ENCODE measurements around the gene RPH3AL. TPM values are rescaled to one million over a fixed set of nuclear protein-coding genes. Genes with fewer than 3 reads are reported as not detected.

Gene RPH3AL
- total RNA-seq = 10 to 100 TPM in 2 of 4 donors, 1 to 10 TPM in 2; 6.3 to 14.4 (median 10.8) TPM

- H3K27ac ChIP-seq = peak within 1 kb of the TSS; percentile 80 to 86 (median 82)
- ATAC-seq (no peak), DNase-seq (peak; percentile 18 to 53)
- peak in 1 of 2 donors; percentile 32 for TF ChIP-seq POLR2A (IDR thresholded peaks at IDR 0.05)
- TF ChIP-seq CTCF (IDR thresholded peaks at IDR 0.05 in 4 of 5, conservative IDR thresholded peaks at IDR 0.05 in 1 of 5) = no peak
- in situ Hi-C loops (cut with MboI; ENCODE audit: low sequenced_read_pairs in 4 of 4) (no loop called here), intact Hi-C loops (cut with DNase I; ENCODE audit: low total_unique reads) (no loop called here)
- no peaks in the 10 kb centered on the region for H3K27me3 ChIP-seq
- H3K4me3 ChIP-seq = peak within 1 kb of the TSS in 2 of 4 donors; percentile 23 to 25
- H3K4me1 ChIP-seq = peaks cover 31 to 35% of the 10 kb centered on the region in 2 donors
- no peaks in the 10 kb centered on the region for H3K36me3 ChIP-seq
- H3K9me3 ChIP-seq = no peaks in the 10 kb centered on the region
Measured at GRCh38 chr17:352421-353212, at the start of gene RPH3AL. Gene RPH3AL (minus strand): TSS chr17:352807. CDS start chr17:327543, 25,264 bp downstream.

GRCh38 chr17:400257-400656 lies 47.6 kb upstream of the RPH3AL start:
- no peaks in the 10 kb centered on the region for H3K36me3 ChIP-seq
- ATAC-seq = no peak
- peaks cover 8 to 15% (median 14%) of the 10 kb centered on the region in 3 donors for H3K27me3 ChIP-seq
- in situ Hi-C loops (cut with MboI; ENCODE audit: low sequenced_read_pairs in 4 of 4) (no loop called here), intact Hi-C loops (cut with DNase I; ENCODE audit: low total_unique reads) (no loop called here)
- TF ChIP-seq CTCF (IDR thresholded peaks at IDR 0.05 in 4 of 5, conservative IDR thresholded peaks at IDR 0.05 in 1 of 5) (no peak), POLR2A (IDR thresholded peaks at IDR 0.05) (no peak)
- no peak overlapping the region for H3K4me3 ChIP-seq
- H3K4me1 ChIP-seq = no peaks in the 10 kb centered on the region
- H3K27ac ChIP-seq = no peak overlapping the region
- no peaks in the 10 kb centered on the region for H3K9me3 ChIP-seq
- DNase-seq = no peak

GRCh38 chr17:396788-397187 lies 44.2 kb upstream of the RPH3AL start:
- Histone ChIP-seq H3K4me3 (no peak overlapping the region), H3K9me3 (no peaks in the 10 kb centered on the region), H3K36me3 (no peaks in the 10 kb centered on the region), H3K27ac (no peak overlapping the region), H3K27me3 (peaks cover 8 to 27% (median 19%) of the 10 kb centered on the region in 3 donors), H3K4me1 (no peaks in the 10 kb centered on the region)
- no peak for ATAC-seq
- in situ Hi-C loops (cut with MboI; ENCODE audit: low sequenced_read_pairs in 4 of 4) (loop anchor here in 1 of 4 donors (10.0 kb wide), 1 partner anchor 132 kb away; no protein-coding TSS in a partner anchor), intact Hi-C loops (cut with DNase I; ENCODE audit: low total_unique reads) (no loop called here)
- no peak for DNase-seq
- TF ChIP-seq POLR2A (IDR thresholded peaks at IDR 0.05) (no peak), CTCF (IDR thresholded peaks at IDR 0.05 in 4 of 5, conservative IDR thresholded peaks at IDR 0.05 in 1 of 5) (no peak)

- in situ Hi-C loops (cut with MboI; ENCODE audit: low sequenced_read_pairs in 4 of 4) = loop anchor here in 1 of 4 donors (10.0 kb wide), 1 partner anchor 131 kb away; no protein-coding TSS in a partner anchor
- Histone ChIP-seq H3K27me3 (peaks cover 8 to 27% (median 19%) of the 10 kb centered on the region in 3 donors), H3K9me3 (no peaks in the 10 kb centered on the region), H3K4me1 (no peaks in the 10 kb centered on the region), H3K36me3 (no peaks in the 10 kb centered on the region), H3K4me3 (no peak overlapping the region), H3K27ac (no peak overlapping the region)
- intact Hi-C loops (cut with DNase I; ENCODE audit: low total_unique reads) = no loop called here
- TF ChIP-seq CTCF (IDR thresholded peaks at IDR 0.05 in 4 of 5, conservative IDR thresholded peaks at IDR 0.05 in 1 of 5) = no peak
- no peak for TF ChIP-seq POLR2A (IDR thresholded peaks at IDR 0.05)
- no peak for DNase-seq
- ATAC-seq = no peak
Measured at GRCh38 chr17:395974-396373, 43.4 kb upstream of the RPH3AL start.

Data from gastrocnemius medialis (tissue), 4 donors.